Ishikawa (cell line): ENCODE measurements around the gene LANCL1.
A peak's percentile ranks its signal among the peaks of the same experiment; 100 is the strongest.

Experiments used
- CEBPB ChIP-seq: IDR thresholded peaks from 2 replicates; pipeline ENCODE4 v1.6.1; 2012
- EGR1 ChIP-seq: IDR thresholded peaks from 2 replicates; pipeline ENCODE4 v1.6.1; 2012
- EP300 ChIP-seq: IDR thresholded peaks from 2 replicates; pipeline ENCODE4 v1.6.1; 2012; ENCODE audit warnings: borderline replicate concordance
- FOXM1 ChIP-seq: IDR thresholded peaks from 2 replicates; pipeline ENCODE4 v1.6.1; 2012; ENCODE audit warnings: low read depth, borderline replicate concordance
- NFIC ChIP-seq: IDR thresholded peaks from 2 replicates; pipeline ENCODE4 v1.6.1; 2012
- RAD21 ChIP-seq: IDR thresholded peaks from 2 replicates; pipeline ENCODE4 v1.6.1; 2012; ENCODE audit warnings: low read depth
- TAF1 ChIP-seq: IDR thresholded peaks from 2 replicates; pipeline ENCODE4 v1.6.1; 2012; ENCODE audit warnings: low read depth, mild to moderate bottlenecking
- TCF12 ChIP-seq: IDR thresholded peaks from 2 replicates; pipeline ENCODE4 v1.6.1; 2012; ENCODE audit warnings: low read depth
- TEAD4 ChIP-seq: IDR thresholded peaks from 2 replicates; pipeline ENCODE4 v1.6.1; 2012
- USF1 ChIP-seq: IDR thresholded peaks from 2 replicates; pipeline ENCODE4 v1.6.1; 2012
- YY1 ChIP-seq: IDR thresholded peaks from 2 replicates; pipeline ENCODE4 v1.6.1; 2012; ENCODE audit warnings: low read depth
- ZBTB7A ChIP-seq: IDR thresholded peaks from 2 replicates; pipeline ENCODE4 v1.6.1; 2012; ENCODE audit warnings: low read depth

GRCh38 chr2:210445116-210445707 lies 31.3 kb downstream of the LANCL1 start:
- TF ChIP-seq NFIC (no peak), TAF1 (no peak), EP300 (no peak), CEBPB (no peak), YY1 (no peak), ZBTB7A (no peak), TEAD4 (no peak), RAD21 (peak; percentile 54), TCF12 (no peak), FOXM1 (no peak), EGR1 (no peak), USF1 (no peak)
